PC-3 (cell line): Measurements from ENCODE around the gene ZNF358. TPM values are rescaled to one million over a fixed set of nuclear protein-coding genes. Genes with fewer than 3 reads are reported as not detected.
"Not testable (repeated sequence)": the region's sequence is repeated elsewhere in the genome, so short reads cannot be mapped to it uniquely, and the experiment has no call there.

Source experiments
- ATAC-seq: fragments of 200-7000 bp; cut with Tn5 transposase; 2 replicates; pipeline ENCODE4 v1.9.1; 2020; ENCODE audit warnings: mild to moderate bottlenecking, moderate library complexity
- BruUV-seq: library from RNA; stranded (reverse); fragments of 400-500 nt; replicated peaks from 2 replicates; lab custom pipeline; 2021; lab: Mats Ljungman, UMichigan
- CTCF ChIA-PET: fragments of 300-600 bp; sonication (Branson Sonifier 250); formaldehyde crosslinking; loops from one replicate; lab custom pipeline; 2022; ENCODE audit warnings: antibody characterized with exemption; lab: Charles Lee
- POLR2A ChIA-PET: fragments of 300-600 bp; sonication (Branson Sonifier 250); formaldehyde crosslinking; loops from one replicate; lab custom pipeline; 2022; ENCODE audit warnings: antibody characterized with exemption; ENCODE audit not compliant: unreplicated experiment; lab: Charles Lee
- DNase-seq: peaks from one replicate; pipeline ENCODE4 v3.0.0-alpha.2; 2015
- H2AFZ ChIP-seq: fragments of 300-600 bp; sonication (generic); 2 replicates; pipeline ENCODE4 v1.6.0; 2016; ENCODE audit warnings: antibody characterized with exemption, low read length
- H3F3A ChIP-seq: fragments of 300-600 bp; sonication (generic); one replicate; pipeline ENCODE4 v1.6.0; 2017; ENCODE audit warnings: antibody characterized with exemption, low read length, control low read depth, mild to moderate bottlenecking; ENCODE audit not compliant: unreplicated experiment
- H3K27ac ChIP-seq: fragments of 300-600 bp; sonication (generic); 2 replicates; pipeline ENCODE4 v1.5.1; 2016; ENCODE audit warnings: mild to moderate bottlenecking, low read length
- H3K27me3 ChIP-seq: fragments of 300-600 bp; sonication (generic); 2 replicates; pipeline ENCODE4 v1.6.1; 2016; ENCODE audit warnings: low read length, mixed read lengths
- H3K36me3 ChIP-seq: fragments of 300-600 bp; sonication (generic); 2 replicates; pipeline ENCODE4 v1.6.1; 2016; ENCODE audit warnings: low read depth, mixed run types, low read length, mixed read lengths
- H3K4me1 ChIP-seq: fragments of 300-600 bp; sonication (generic); 2 replicates; pipeline ENCODE4 v1.5.1; 2016; ENCODE audit warnings: low read length; ENCODE audit not compliant: insufficient read depth
- H3K4me2 ChIP-seq: fragments of 300-600 bp; sonication (generic); 2 replicates; pipeline ENCODE4 v1.6.0; 2016; ENCODE audit warnings: low read length
- H3K4me3 ChIP-seq: fragments of 300-600 bp; sonication (generic); 2 replicates; pipeline ENCODE4 v1.5.1; 2016; ENCODE audit warnings: mild to moderate bottlenecking, low read length, mixed read lengths
- H3K79me2 ChIP-seq: fragments of 300-600 bp; sonication (generic); 2 replicates; pipeline ENCODE4 v1.6.1; 2017; ENCODE audit warnings: low read length, mixed read lengths
- H3K9ac ChIP-seq: fragments of 300-600 bp; sonication (generic); 2 replicates; pipeline ENCODE4 v1.6.0; 2016; ENCODE audit warnings: mild to moderate bottlenecking, low read length
- H3K9me2 ChIP-seq: fragments of 300-600 bp; sonication (generic); replicated peaks from 2 replicates; pipeline ENCODE4 v1.6.1; 2016; ENCODE audit warnings: mixed run types, low read length, mixed read lengths
- H3K9me3 ChIP-seq: fragments of 300-600 bp; sonication (generic); 2 replicates; pipeline ENCODE4 v1.6.1; 2016; ENCODE audit warnings: low read length, mixed read lengths
- H4K20me1 ChIP-seq: fragments of 300-600 bp; sonication (generic); 2 replicates; pipeline ENCODE4 v1.6.1; 2016; ENCODE audit warnings: low read length, mixed read lengths
- EZH2 ChIP-seq: fragments of 300-600 bp; sonication (generic); IDR thresholded peaks from one replicate; pipeline ENCODE4 v1.6.1; 2017; ENCODE audit warnings: antibody characterized with exemption, mild to moderate bottlenecking, low read length; ENCODE audit not compliant: unreplicated experiment
- EZH2phosphoT487 ChIP-seq: fragments of 300-600 bp; sonication (generic); IDR thresholded peaks from 2 replicates; pipeline ENCODE4 v1.6.1; 2018; ENCODE audit warnings: mild to moderate bottlenecking, antibody characterized with exemption, low read length, borderline replicate concordance
- intact Hi-C: fragments of 100-400 bp; cut with micrococcal nuclease; formaldehyde crosslinking; loops from 2 replicates; pipeline ENCODE4 v1.9.0; 2023
- total RNA-seq: library from RNA; depleted of rRNA; stranded (reverse); fragments of >200 nt; gene quantifications from 2 replicates; pipeline ENCODE4 v1.2.3, GENCODE V29; 2014
- TF ChIP-seq, protein P1 (sequence below): fragments of 300-600 bp; sonication (generic); conservative IDR thresholded peaks from 2 replicates; pipeline ENCODE4 v1.5.1; 2017; ENCODE audit warnings: antibody characterized with exemption, low read depth, mild to moderate bottlenecking, low read length

Gene ZNF358
- total RNA-seq, 1 experiment from 2014 or later, result 41.6 TPM

GRCh38 chr19:7535998-7536695, 20.2 kb downstream of the ZNF358 start:
- H2AFZ ChIP-seq, result peak overlapping the region; percentile 99
- POLR2A ChIA-PET, result no interaction called here
- H3K9ac ChIP-seq, result peak overlapping the region; percentile 78
- peaks cover 16% of the 10 kb centered on the region for H3K36me3 ChIP-seq
- H3K9me2 ChIP-seq, result no peaks in the 10 kb centered on the region
- no peaks in the 10 kb centered on the region for H3K9me3 ChIP-seq
- H3K4me2 ChIP-seq, result peak overlapping the region; percentile 96
- peaks cover 9% of the 10 kb centered on the region for H3K79me2 ChIP-seq
- TF ChIP-seq EZH2 (no peak), EZH2phosphoT487 (no peak)
- TF ChIP-seq, protein P1, sequence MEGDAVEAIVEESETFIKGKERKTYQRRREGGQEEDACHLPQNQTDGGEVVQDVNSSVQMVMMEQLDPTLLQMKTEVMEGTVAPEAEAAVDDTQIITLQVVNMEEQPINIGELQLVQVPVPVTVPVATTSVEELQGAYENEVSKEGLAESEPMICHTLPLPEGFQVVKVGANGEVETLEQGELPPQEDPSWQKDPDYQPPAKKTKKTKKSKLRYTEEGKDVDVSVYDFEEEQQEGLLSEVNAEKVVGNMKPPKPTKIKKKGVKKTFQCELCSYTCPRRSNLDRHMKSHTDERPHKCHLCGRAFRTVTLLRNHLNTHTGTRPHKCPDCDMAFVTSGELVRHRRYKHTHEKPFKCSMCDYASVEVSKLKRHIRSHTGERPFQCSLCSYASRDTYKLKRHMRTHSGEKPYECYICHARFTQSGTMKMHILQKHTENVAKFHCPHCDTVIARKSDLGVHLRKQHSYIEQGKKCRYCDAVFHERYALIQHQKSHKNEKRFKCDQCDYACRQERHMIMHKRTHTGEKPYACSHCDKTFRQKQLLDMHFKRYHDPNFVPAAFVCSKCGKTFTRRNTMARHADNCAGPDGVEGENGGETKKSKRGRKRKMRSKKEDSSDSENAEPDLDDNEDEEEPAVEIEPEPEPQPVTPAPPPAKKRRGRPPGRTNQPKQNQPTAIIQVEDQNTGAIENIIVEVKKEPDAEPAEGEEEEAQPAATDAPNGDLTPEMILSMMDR, result no peak
- H3K27ac ChIP-seq, result no peak overlapping the region
- intact Hi-C loops, result loop anchor here (2.0 to 10.0 kb wide), 3 partner anchors 47 to 1851 kb away; partner anchors contain the start of genes HSD11B1L, MICOS13 and PEX11G
- BruUV-seq, result no TSS peak
- H3F3A ChIP-seq, result no peaks in the 10 kb centered on the region
- DNase-seq (no peak), ATAC-seq (no peak)
- CTCF ChIA-PET, result no interaction called here
- no peaks in the 10 kb centered on the region for H3K27me3 ChIP-seq
- H3K4me1 ChIP-seq, result peaks cover 10% of the 10 kb centered on the region
- no peaks in the 10 kb centered on the region for H4K20me1 ChIP-seq
- H3K4me3 ChIP-seq, result peak overlapping the region; percentile 98

DNA sequence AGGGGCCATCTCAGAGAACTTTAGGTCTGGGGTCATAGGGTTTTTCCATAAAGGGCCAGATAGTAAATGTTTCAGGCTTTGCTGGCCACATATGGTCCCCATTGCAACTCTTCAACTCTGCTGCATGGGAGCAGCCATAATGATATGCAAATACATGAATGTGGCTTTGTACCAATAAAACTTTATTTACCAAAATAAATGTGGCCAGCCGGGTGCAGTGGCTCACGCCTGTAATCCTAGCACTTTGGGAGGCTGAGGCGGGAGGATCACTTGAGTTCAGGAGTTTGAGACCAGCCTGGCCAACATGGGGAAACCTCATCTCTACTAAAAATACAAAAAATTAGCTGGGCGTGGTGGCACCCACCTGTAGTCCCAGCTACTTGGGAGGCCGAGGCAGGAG, 23.1 kb downstream of the ZNF358 start:
- H3K9ac ChIP-seq, H3K4me2 ChIP-seq, H3K4me1 ChIP-seq, H3K9me2 ChIP-seq, H3K4me3 ChIP-seq, ATAC-seq, BruUV-seq, H3K27me3 ChIP-seq, DNase-seq, POLR2A ChIA-PET, H3K79me2 ChIP-seq, H3K27ac ChIP-seq, CTCF ChIA-PET, H2AFZ ChIP-seq, H3K9me3 ChIP-seq, H3F3A ChIP-seq, H4K20me1 ChIP-seq: not testable (repeated sequence)
- intact Hi-C loops, result loop anchor here (10.0 kb wide), 1 partner anchor 1854 kb away; the partner anchor contains the start of genes HSD11B1L and MICOS13
- H3K36me3 ChIP-seq, result peaks cover 38% of the 10 kb centered on the region

DNA sequence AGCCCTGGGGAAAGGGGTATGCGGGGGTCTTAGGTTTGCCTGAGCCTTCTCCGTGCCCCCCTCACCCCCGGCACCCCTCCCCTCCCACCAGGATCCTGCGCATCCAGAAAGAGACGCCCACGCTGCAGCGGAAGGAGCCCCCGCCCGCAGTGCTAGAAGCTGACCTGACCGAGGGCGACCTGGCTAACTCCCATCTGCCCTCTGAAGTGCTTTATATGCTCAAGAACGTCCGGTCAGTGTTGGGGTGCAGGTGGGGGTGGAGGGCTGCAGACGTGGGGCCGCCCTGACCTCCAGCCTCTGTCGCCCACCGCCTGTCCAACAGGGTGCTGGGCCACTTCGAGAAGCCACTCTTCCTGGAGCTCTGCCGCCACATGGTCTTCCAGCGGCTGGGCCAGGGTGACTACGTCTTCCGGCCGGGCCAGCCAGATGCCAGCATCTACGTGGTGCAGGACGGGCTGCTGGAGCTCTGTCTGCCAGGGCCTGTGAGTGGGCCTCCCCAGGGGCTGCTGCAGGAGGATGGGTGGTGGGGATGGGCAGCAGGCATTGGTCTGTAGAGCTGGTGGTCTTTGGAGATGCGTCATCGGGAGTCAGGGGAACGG, 24.0 kb downstream of the ZNF358 start:
- POLR2A ChIA-PET, result no interaction called here
- no peaks in the 10 kb centered on the region for H4K20me1 ChIP-seq

More for the DNA sequence above, 24.0 kb downstream of the ZNF358 start:
- DNase-seq, result no peak
- H3F3A ChIP-seq, result no peaks in the 10 kb centered on the region
- no peak overlapping the region for H3K4me3 ChIP-seq
- no TSS peak for BruUV-seq
- CTCF ChIA-PET, result no interaction called here
- no peak overlapping the region for H3K27ac ChIP-seq
- no peak overlapping the region for H3K4me2 ChIP-seq
- ATAC-seq, result no peak
- no peaks in the 10 kb centered on the region for H3K9me2 ChIP-seq
- H3K4me1 ChIP-seq, result peaks cover 5% of the 10 kb centered on the region; the same call in 1 of the 2 replicates
- intact Hi-C loops, result loop anchor here (10.0 kb wide), 1 partner anchor 1855 kb away; the partner anchor contains the start of genes HSD11B1L and MICOS13
- TF ChIP-seq EZH2phosphoT487, result no peak
- TF ChIP-seq, protein P1, result no peak
- no peak for TF ChIP-seq EZH2
- H3K27me3 ChIP-seq, result no peaks in the 10 kb centered on the region
- no peaks in the 10 kb centered on the region for H3K9me3 ChIP-seq
- peaks cover 9% of the 10 kb centered on the region for H3K79me2 ChIP-seq
- H3K9ac ChIP-seq, result no peak overlapping the region
- peaks cover 40% of the 10 kb centered on the region for H3K36me3 ChIP-seq
- no peak overlapping the region for H2AFZ ChIP-seq
